ENCODE measurements around the gene DNAH1.

GRCh38 chr3:52319921-52320595, 3.9 kb downstream of the DNAH1 start:
- TF ChIP-seq POLR2A (IDR thresholded peaks at IDR 0.05; ENCODE audit: low read depth, low read length) (no peak), RFX5 (IDR thresholded peaks at IDR 0.05; ENCODE audit: low read depth, low read length) (no peak), CEBPB (IDR thresholded peaks at IDR 0.05; ENCODE audit: low read depth, low read length) (no peak), FOS (IDR thresholded peaks at IDR 0.05; ENCODE audit: low read depth, low read length) (no peak), SMC3 (IDR thresholded peaks at IDR 0.05; ENCODE audit: low read depth, low read length) (no peak)
- TF ChIP-seq, protein P1, sequence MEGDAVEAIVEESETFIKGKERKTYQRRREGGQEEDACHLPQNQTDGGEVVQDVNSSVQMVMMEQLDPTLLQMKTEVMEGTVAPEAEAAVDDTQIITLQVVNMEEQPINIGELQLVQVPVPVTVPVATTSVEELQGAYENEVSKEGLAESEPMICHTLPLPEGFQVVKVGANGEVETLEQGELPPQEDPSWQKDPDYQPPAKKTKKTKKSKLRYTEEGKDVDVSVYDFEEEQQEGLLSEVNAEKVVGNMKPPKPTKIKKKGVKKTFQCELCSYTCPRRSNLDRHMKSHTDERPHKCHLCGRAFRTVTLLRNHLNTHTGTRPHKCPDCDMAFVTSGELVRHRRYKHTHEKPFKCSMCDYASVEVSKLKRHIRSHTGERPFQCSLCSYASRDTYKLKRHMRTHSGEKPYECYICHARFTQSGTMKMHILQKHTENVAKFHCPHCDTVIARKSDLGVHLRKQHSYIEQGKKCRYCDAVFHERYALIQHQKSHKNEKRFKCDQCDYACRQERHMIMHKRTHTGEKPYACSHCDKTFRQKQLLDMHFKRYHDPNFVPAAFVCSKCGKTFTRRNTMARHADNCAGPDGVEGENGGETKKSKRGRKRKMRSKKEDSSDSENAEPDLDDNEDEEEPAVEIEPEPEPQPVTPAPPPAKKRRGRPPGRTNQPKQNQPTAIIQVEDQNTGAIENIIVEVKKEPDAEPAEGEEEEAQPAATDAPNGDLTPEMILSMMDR (conservative IDR thresholded peaks at IDR 0.05; ENCODE audit: low read depth, low read length): no peak
- TF ChIP-seq, protein P2, sequence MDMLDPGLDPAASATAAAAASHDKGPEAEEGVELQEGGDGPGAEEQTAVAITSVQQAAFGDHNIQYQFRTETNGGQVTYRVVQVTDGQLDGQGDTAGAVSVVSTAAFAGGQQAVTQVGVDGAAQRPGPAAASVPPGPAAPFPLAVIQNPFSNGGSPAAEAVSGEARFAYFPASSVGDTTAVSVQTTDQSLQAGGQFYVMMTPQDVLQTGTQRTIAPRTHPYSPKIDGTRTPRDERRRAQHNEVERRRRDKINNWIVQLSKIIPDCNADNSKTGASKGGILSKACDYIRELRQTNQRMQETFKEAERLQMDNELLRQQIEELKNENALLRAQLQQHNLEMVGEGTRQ (IDR thresholded peaks at IDR 0.05; ENCODE audit: low read depth, low read length): no peak
